HG03442 (cell line): Measurements from ENCODE around the gene SYNDIG1.
A peak's percentile ranks its signal among the peaks of the same experiment; 100 is the strongest.

ENCODE experiments used
- ATAC-seq: cut with Tn5 transposase; IDR thresholded peaks from one replicate; pipeline ENCODE4 v1.9.1; 2021; ENCODE audit warnings: mild to moderate bottlenecking, moderate library complexity; ENCODE audit not compliant: unreplicated experiment

Gene SYNDIG1

DNA sequence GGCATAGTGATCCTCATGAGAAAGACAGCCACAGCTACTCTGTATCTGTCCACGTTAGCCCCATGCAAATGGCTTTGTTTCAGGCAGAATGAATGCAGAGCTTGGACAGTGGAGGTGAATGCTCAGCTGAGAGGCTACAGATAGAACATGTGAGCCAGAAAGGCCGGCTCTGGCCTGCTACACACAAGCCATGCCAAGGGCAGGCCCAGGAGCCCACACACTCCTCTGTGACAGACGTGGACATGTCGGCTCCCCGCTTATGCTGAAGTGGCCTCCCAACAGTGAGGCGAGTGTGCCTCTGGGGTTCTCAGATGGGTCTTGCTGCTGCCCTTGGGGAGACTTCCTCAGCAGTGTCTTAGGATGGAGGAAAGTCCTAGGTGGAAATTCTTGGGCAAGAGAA lies 159.6 kb downstream of the SYNDIG1 start:
- no peak for ATAC-seq

DNA sequence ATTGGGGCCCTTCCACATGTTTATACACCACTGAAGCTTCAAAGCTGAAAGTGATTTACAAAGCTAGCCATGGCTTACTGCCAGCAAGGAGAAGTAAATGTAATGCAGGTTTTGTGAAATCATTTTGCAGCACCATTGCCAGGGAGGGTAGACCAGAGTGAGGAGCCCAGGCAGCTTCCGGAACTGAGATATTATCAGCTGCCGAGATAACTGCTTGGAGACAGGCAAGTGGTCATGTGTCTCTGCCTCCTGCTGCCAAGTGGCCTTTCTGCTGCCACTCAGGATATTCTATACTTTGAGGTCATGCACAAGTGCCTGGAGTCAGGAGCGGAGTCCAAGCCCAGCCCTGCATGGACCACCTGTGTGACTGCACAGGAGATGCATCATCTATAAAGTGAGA lies 160.2 kb downstream of the SYNDIG1 start:
- ATAC-seq: no peak

DNA sequence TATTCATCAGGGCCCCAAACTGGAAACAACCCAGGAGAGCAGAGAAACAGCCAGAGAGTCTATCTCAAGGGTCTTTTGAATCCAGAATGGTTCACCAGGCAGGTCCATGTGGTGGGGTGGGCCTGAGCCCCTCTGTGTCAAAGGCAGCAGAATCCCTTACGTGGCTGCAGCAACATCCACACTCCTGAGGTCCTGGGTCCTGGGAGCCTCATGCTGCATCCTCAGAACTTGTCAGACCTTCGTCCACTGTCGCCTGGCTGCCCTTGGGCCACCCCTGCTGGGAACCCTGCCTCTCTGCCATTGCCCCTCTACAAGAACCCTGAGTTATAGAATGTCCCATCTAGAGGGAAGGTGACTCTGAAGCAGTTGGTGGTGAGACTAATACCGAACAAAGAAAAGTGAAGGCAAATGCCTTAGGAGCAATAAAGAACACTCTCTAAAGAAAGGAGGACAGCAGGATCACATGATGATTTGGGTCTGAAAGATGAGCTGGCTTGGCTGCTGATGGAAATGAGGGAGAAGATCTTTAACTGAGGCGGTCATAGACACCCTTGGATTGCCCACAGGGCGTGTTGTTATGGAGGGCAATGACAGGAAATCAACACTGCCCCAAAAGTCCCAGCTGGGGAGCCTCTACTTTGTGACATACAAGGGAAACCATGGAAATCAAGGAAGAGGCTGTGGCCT lies 161.2 kb downstream of the SYNDIG1 start:
- ATAC-seq: no peak

DNA sequence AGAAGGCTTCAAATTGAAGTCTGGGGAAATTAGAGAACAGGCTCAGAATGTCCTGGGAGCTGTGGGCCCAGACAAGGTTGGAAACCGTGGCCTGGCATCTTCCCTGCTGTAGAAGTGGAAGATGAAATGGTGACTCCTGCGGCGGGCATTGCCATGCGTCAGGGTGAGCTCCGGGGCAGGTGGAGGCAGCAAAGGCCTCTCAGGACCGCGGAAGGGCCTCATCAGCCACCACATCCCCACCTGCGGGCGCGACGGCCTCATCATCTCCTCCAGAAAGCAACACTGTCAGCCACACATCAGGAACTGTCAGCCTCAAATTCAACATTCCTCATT lies 161.7 kb downstream of the SYNDIG1 start:
- no peak for ATAC-seq

DNA sequence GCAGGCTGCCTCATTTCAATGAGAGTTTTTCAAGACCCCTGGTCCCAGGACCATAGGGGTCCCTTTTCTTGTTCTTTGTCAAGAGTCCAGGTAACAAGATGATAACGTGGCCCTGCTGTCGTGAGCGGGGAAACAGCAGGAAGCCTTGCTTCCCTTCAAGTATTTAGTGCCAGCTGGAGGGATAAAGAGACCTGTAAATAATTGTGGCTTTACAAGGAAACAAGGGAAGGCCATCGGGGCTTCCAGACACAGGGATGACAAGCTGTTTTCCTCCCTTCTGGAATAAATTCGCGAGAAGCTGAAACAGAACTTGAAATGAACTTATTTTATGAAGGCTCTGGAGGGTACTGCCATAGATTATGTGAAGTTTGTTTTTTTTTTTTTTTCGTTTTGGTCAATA lies 163.2 kb downstream of the SYNDIG1 start:
- ATAC-seq: no peak

DNA sequence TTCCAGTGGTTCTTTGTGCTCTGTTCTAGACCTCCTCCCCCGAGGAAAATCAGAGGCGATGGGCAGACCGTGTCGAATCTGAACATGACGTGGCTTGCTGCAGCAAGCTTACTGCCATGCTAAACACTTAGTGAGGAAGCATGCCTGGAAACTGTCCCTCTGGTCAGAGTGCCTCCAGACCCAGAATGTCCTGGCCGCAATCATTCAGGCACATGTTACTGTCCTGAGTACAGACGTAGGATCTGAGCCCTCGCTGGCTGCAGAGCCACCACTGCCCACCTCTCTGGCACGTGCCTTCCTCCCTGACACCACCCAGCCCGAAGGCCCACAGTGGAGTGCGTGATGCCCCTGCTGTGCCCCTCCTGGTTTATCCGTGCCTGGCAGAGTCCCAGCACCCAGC lies 163.6 kb downstream of the SYNDIG1 start:
- no peak for ATAC-seq

DNA sequence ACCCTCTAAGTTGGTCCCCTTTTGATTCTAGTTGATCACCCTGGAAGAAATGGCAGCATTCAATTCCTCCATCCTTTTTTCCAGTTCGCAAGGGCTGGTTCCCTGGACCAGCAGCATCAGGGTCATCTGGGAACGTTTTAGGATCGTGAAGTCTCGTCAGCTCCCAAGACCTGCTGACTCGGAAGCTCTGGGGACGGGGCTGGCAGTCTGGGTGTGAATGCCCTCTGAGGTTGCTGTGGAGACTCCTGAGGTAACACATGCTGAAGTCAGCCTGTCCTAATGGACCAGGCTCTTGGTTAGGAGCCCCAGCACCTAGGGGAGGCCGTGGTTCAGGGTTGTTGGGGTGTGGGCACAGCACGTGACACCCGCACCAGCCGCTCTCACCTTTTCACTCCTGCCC lies 164.1 kb downstream of the SYNDIG1 start:
- no peak for ATAC-seq

DNA sequence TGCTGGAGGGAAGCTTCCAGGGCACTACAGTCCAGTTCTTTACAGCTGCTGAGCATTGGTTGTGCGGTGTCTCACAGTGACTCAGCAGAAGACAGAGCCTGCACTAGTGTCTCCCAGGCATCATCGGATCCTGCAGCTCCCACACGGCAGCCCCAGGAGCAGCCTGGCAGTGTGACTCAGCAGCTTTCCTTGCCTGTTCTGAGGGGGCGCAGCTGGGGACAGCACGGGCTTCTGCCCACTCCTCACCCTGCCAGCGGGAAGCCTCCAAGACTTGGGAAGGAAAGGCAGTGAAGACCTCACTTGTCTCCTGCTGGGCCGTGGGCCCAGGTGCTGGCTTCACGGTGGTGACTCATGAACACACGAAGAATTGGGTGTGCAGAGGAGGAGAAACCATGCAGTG lies 165.4 kb downstream of the SYNDIG1 start:
- no peak for ATAC-seq

DNA sequence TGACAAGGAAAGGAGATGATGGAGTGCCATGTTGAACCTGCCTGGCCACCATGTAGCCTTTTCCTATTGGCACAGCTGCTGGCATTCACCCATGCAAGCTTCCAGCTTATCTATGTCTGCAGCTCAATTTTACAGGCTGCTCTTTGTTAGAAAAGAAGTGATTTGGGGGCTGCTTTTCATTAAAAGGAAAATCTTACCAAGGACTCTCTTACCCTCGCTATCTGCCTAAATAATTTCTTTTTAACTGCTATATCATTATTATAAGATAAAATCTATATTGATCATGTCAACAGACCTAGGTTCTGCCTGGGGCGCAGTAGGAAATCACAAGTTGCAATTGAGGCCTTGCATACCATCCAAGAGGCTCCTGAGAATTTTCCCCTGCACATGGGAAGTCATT lies 167.2 kb downstream of the SYNDIG1 start:
- no peak for ATAC-seq

DNA sequence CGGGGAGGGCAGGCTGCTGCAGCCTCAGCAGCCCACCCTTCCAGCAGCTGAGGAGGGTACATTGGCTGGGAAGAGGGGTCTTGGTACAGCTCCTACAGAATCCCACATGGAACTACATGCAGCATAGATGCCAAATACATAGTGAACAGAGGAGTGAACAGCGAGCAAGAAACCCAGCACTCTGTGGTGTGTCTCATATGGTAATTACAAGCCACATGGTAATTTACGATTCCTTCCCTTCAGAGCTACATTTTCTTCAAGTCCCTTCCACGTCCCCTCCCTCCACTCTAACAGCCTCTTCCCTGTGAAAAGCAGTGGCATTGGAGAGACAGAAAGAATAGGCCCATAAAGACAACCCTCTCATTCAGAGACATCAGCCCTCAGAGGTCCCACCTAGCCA lies 167.7 kb downstream of the SYNDIG1 start:
- no peak for ATAC-seq

DNA sequence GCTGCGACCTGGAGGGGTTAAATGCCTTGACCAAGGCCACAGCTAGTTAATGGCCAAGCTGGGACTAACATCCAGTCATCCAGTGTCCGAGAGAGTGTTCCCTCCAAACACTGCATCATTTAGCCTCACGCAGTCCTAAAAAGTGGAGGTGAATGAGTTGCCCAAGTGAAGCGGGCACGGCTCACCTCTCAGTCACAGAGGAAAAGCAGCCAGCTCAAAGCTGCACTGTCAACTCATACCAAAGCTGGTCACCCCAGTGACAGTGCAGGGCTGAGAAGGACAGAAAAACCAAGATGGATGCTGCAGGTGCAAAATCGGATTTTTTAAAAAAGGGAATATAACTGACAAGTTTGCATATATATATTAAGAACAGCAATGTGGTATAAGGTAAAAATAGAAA lies 168.5 kb downstream of the SYNDIG1 start:
- ATAC-seq: no peak

DNA sequence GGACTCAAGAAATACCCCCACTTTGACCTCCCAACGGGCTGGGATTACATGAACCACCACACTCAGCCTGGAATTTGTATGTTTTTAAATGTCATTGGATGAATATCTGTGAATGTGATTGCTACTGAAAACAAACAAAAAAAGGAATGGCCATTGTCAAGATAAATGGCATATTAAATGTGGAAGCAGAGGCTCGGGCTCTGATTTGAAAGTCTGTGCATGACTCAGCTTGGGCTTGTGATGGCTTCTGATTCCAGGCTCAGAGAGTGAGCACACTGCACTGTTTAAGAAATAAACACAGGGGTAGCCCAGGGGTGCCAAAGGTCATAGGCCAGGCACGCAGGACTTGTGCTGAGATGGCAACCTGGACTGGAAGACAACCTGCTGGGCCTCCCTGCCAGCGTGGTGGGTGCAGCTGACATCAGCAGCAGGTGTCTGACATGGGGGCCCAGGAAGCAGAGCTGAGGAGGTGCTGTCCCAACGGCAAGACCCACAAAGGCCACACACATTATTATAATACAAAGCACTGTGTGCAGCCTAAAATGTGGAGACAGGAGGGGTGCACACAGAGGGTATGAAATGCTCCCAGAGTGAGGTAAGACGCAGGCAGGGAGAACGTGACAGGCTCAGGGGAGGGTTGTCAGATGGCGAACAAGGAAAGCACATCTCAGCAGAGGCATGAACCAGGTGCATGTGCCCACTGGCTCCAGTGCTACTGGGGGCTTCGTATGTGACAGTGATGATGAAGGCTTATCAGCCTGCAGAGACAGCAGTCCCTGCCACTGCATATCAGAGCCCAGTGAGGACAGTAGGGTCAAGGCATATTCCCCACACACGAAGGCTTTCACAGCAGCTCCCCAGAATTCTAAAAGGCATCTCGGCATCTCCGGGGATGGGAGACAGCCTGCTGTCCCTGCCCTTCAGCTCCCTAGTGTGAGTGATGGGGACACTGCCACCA lies 169.4 kb downstream of the SYNDIG1 start:
- no peak for ATAC-seq

DNA sequence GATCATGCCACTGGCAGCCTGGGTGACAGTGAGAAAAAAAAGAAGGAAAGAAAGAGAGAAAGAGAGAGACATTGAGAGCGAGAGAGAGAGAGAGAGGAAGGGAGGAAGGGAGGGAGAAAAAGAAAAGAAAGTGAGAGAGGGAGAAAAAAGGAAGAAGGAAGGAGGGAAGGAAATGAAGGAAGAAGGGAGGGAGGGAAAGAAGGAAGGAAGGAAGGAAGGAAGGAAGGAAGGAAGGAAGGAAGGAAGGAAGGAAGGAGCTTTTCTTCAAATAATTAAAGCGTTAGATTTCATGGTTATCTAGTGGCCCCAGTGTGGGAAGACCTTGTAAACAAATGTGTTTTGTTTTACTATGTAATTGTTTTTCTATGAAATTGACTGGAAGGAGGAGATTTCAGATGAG lies 170.8 kb downstream of the SYNDIG1 start:
- ATAC-seq: no peak

DNA sequence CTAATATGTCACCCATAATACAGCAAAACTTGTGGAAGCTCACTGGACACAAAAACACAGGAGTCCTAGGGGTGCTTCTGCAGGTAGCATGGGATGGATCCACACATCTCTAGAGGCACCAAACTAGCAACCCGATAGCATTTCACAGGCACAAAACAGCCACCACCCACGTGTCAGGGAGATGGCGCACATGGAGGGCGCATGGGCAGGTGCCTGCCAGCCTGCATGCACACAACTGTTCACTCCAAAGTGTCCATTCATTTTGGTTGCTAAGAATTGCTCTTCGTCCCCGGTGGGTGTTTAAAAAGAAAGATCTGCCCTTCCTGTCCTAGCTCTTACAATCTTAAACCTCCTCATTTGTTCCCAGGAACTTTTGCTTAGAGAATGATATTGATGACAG lies 171.3 kb downstream of the SYNDIG1 start:
- no peak for ATAC-seq

DNA sequence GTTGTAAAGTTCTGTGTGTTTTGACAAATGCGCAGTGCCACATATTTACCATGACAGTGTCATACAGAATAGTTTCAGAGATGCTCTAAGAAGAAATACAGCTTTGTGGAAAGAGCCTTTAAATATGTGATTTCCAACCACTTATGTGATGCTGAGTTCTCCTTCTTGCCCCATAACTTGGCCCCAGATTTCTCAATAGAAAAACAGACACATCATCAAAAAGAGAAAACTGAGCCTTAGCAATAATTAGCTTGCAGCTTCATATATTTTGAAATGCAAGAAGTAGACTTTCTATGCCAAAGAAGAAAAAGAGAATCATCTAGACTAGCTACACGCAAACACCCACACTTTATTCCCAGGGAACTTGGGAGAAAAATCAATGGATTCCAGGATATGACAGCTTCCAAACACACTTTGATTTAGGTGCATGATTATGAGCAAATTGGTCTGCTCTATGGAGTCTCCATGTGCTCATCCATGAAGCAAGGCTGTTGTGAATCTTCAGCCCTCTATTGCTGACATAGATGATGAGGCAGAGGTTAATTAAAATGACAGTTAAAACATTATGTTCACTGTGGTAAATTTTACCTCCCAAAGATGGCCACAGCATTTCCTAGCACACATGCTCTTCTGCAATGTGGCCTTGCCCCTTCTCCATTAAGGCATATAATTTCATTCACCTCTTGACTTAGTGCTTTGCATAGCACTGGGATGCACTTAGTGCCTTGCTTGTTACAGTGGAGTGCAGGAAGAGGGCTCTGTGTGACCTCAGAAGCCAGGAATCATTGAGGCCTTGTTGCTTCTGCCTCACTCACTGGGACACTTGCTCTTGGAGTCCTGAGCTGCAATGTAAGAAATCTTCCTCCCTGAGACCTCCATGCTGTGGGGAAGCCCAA lies 174.6 kb downstream of the SYNDIG1 start:
- no peak for ATAC-seq

DNA sequence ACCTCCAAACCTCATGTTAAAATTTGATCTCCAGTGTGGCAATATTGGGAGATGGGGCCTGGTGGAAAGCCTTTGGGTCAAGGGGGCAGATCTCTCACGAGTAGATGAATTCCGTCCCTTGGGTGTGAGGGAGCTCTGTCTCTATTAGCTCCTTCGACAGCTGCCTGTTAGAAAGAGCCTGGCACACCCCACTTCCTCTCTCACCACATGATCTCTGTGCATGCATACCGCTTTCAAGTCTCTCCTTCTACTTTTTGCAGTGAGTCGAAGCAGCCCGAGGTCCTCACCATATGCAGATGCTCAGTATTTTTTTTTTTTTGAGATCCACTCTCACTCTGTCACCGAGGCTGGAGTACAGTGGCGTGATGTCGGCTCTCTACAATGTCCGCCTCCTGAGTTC lies 176.9 kb downstream of the SYNDIG1 start:
- ATAC-seq: no peak

DNA sequence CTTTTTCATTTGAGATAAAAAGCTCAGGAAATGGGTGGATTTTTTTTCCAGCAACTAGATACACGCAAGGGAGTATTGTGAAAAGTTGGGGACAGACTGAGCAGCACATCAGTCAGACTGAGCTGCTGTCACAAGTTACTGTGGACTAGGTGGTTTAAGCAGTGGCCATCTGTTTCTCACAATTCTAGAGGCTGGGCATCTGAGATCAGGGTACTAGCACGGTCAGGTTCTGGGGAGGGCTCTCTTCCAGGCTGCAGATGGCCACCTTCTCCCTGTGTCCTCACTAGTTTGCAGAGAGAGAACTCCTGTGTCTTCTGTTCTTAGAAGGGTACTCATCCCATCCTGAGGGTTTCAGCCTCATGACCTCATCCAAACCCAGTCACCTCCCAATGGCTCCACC lies 178.3 kb downstream of the SYNDIG1 start:
- no peak for ATAC-seq

DNA sequence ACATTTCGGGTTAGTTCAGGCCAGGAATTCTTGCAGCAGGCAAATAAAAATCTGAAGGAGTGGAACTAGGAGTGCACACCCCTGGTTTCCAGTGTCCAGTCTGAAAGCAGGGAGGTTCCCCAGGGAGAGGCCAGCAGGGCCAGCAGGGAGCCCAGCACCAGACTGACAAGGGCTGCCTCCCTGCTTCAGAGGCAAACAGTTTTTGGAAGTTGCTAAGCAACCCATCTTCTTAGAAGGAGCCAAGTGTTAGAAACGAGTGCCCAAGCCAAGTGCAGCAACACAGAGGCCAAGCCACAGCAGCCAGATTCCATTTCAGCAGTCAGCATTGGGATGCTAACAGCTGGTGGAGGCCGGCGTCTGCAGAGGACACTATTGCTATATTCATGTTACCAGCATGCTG lies 179.1 kb downstream of the SYNDIG1 start:
- peak; percentile 11 for ATAC-seq

DNA sequence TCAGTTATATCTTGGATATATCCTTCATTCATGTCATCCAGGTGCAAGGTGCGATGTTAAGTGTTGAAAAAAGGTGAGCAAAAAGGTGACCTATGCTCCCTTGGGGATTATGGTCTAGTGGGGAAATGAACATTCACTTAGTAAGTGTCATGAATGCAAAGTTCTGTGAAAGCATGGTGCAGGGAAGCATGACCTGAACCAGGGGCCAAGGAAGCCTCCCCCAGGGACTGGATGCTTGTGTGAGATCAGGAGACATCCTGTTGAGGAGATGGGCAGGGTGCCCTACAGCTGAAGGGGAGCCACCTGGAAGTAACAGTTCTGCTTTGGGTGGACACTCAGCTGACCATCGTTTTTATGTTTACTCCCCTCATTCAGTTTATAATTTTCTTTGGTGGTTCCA lies 179.5 kb downstream of the SYNDIG1 start:
- ATAC-seq: peak; percentile 59

DNA sequence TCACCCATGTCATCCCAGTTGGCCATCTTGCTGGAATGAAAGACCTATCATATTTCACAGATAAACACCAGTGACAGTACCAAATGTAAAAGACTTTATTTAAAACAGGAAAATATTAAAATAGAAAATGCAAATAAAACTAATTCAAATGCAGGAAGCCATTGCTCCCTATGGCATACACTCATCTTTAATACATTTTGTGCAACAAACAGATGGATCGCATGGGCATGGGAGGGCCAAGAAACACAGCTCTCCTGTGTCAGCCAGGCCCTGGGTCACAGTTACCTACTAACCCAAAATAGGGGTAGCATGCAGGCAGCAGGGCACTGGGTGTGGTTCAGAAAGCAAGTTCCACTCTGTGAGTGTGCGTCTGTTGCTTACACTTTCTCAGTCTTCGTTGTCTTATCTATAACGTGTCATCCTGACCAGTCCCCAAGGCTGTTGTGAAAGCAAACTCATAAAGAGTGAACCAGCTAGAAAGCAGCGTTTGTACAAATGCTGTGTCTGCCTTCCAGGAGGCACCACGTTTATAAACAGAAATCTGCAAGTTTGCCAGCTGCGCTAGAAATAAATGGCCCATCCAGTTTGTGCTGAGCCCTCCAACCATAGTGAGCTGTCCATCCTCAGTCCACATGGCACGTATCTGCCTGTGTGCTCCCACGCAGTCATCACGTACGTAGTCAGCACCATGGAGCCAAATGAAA lies 180.5 kb downstream of the SYNDIG1 start:
- ATAC-seq: no peak
